Left lung (tissue), 10 donors: ENCODE results near the gene POLR1C. TPM values are rescaled to one million over a fixed set of nuclear protein-coding genes. Genes with fewer than 3 reads are reported as not detected.

Source experiments
- ATAC-seq: fragments of 200-7000 bp; cut with Tn5 transposase; one replicate; pipeline ENCODE4 v1.9.1; 2020; ENCODE audit warnings: moderate library complexity
- DNase-seq, 4 donors: peaks; one replicate each; pipeline ENCODE4 v3.0.0-alpha.2; 2013 to 2020
- H3K27ac ChIP-seq, 2 donors: fragments of 200-600 bp; sonication (generic) in 1 of 2; one replicate each; pipeline versions ENCODE4 v1.5.0 to v1.8.0; 2020 to 2021
- H3K27me3 ChIP-seq, 2 donors: fragments of 200-600 bp; sonication (generic) in 1 of 2; one replicate each; pipeline versions ENCODE4 v1.5.0 to v1.8.0; 2020 to 2021
- H3K36me3 ChIP-seq, 2 donors: fragments of 200-600 bp; sonication (generic) in 1 of 2; one replicate each; pipeline versions ENCODE4 v1.5.0 to v1.8.0; 2020 to 2021
- H3K4me1 ChIP-seq, 2 donors: fragments of 200-600 bp; one replicate each; pipeline ENCODE4 v1.8.0; 2021
- H3K4me3 ChIP-seq, 2 donors: fragments of 200-600 bp; sonication (generic) in 1 of 2; one replicate each; pipeline versions ENCODE4 v1.5.0 to v1.8.0; 2020 to 2021; ENCODE audit warnings: mild to moderate bottlenecking in 1 of 2
- H3K9me3 ChIP-seq, 2 donors: fragments of 200-600 bp; sonication (generic) in 1 of 2; one replicate each; pipeline versions ENCODE4 v1.5.0 to v1.8.0; 2020 to 2021
- intact Hi-C, 2 donors: fragments of 100-400 bp; cut with DNase I; formaldehyde crosslinking; loops; one replicate each; pipeline versions ENCODE4 v1.11.2 to v1.14.2; 2022
- polyA plus RNA-seq, 6 donors: library from polyadenylated mRNA; unstranded; fragments of 120-200 nt; gene quantifications; one replicate each; pipeline ENCODE4 v1.2.1, GENCODE V29; 2013; ENCODE audit not compliant: insufficient read length in 6 of 6
- total RNA-seq, 2 donors: library from RNA; stranded (reverse); fragmentation: NEBNext Ultra II Directional; extraction: Animal tissue kit (Norgen Biotek cat#: 25700); gene quantifications; one replicate each; pipeline ENCODE4 v1.2.1, GENCODE V29; 2021
- TF ChIP-seq, protein P1 (sequence below), 2 donors: fragments of 200-600 bp; sonication (generic) in 1 of 2; IDR thresholded peaks; one replicate each; pipeline versions ENCODE4 v1.5.0 to v1.8.0; 2021; ENCODE audit warnings: antibody characterized with exemption in 2 of 2
- donor health status: DM: no; HTN: yes; CAD: no.
- donor health status: DM: no; HTN: no; CAD: no.

The POLR1C gene
- total and polyA plus RNA-seq, 8 donors: 31.9 to 46.3 (median 35.5) TPM

DNA sequence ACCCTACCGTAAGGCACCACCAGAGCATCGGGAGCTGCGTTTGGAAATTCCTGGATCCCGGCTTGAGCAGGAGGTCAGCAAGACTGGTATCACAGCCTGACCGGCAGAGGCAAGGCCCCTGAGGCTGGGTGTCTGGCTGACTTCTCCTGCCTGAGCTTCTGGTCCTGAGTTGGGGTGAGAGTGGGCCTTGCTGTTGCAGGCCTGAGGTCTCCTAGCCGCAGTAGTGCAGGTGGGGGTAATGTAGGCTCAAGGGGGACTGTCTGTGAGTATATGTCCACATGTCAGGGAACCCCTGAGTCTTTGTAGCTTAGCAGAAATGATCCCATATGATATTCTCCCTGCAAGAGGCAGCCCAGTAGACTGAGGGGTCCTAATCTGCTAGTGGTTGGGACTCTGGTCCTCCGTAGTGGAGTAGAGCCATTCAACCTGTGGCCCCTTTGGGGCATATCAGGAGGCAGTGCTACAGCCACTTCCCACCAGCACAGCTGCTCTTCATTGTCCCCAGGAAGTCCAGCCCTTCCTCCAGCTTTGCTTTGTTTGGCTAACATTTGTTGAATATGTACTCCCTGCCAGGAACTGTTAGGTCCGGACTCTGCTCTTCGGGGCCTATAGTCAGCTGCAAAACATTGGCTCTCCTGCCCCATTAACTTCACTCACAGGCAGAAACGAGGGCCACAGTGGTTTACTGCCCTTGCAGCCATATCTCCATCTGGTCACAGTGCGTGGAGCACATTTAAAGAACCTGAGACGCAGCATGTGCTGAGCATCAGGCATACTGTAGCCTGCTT lies 17.7 kb upstream of the POLR1C start:
- H3K27me3 ChIP-seq: no peaks in the 10 kb centered on the region
- TF ChIP-seq, protein P1, sequence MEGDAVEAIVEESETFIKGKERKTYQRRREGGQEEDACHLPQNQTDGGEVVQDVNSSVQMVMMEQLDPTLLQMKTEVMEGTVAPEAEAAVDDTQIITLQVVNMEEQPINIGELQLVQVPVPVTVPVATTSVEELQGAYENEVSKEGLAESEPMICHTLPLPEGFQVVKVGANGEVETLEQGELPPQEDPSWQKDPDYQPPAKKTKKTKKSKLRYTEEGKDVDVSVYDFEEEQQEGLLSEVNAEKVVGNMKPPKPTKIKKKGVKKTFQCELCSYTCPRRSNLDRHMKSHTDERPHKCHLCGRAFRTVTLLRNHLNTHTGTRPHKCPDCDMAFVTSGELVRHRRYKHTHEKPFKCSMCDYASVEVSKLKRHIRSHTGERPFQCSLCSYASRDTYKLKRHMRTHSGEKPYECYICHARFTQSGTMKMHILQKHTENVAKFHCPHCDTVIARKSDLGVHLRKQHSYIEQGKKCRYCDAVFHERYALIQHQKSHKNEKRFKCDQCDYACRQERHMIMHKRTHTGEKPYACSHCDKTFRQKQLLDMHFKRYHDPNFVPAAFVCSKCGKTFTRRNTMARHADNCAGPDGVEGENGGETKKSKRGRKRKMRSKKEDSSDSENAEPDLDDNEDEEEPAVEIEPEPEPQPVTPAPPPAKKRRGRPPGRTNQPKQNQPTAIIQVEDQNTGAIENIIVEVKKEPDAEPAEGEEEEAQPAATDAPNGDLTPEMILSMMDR (IDR thresholded peaks at IDR 0.05): no peak
- peak overlapping the region in 1 of 2 donors; percentile 24 for H3K27ac ChIP-seq
- intact Hi-C loops: no loop called here
- H3K36me3 ChIP-seq: peaks cover 3 to 64% of the 10 kb centered on the region in 2 donors
- H3K4me3 ChIP-seq: no peak overlapping the region
- ATAC-seq (no peak), DNase-seq (no peak)
- H3K4me1 ChIP-seq: peaks cover 0 to 21% of the 10 kb centered on the region in 2 donors
- H3K9me3 ChIP-seq: no peaks in the 10 kb centered on the region

DNA sequence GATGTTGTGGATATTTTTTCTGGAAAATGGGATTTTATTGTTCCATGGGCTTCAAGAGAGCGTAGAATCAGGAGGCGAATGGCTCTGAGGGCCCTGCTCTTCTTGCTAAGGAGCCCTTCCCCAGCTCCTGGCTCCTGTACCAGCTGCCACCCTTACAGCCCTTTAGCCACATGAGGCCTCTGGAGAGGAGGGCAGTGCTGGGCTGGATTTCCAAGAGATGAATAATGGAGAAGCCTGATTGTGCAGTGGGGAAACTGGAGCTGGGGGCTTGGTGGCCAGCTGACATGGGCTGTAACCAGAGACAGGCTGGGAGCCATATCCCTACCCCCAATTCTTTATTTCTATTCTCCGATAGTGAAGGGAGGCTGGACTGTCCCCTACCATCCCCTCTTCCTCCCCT lies 16.0 kb upstream of the POLR1C start:
- peaks cover 3 to 81% of the 10 kb centered on the region in 2 donors for H3K36me3 ChIP-seq
- DNase-seq: no peak
- no peak for ATAC-seq
- no peak overlapping the region for H3K4me3 ChIP-seq
- TF ChIP-seq, protein P1 (IDR thresholded peaks at IDR 0.05): no peak
- H3K4me1 ChIP-seq: peaks cover 0 to 5% of the 10 kb centered on the region in 2 donors
- H3K27ac ChIP-seq: no peak overlapping the region
- no peaks in the 10 kb centered on the region for H3K9me3 ChIP-seq
- intact Hi-C loops: loop anchor here (10.0 kb wide), 2 partner anchors 46 to 236 kb away; partner anchors contain the start of gene DLK2 (in 1 of the 2)
- H3K27me3 ChIP-seq: no peaks in the 10 kb centered on the region

DNA sequence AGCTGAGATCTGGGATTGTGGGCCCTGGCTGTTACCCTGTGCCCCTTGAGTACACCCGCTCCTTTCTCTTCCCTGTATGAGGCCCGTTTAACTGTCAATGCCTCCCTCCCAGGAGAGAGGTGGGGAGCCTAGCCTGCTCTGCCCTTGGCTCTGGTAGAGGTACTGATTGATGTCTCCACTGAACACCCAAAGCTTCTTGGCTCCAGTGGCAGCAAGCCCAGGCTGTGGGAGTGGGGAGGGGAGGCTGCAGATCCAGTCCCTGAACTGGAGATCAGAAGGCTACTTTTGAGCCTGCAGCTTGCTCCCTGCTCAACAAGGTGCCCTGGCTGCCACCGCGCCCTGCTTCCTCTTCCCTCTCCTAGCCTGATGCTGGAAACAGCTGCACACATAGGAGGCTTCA lies 14.2 kb upstream of the POLR1C start:
- no peak for ATAC-seq
- Histone ChIP-seq H3K36me3 (peaks cover 3 to 82% of the 10 kb centered on the region in 2 donors), H3K27me3 (peaks cover 0 to 3% of the 10 kb centered on the region in 2 donors), H3K4me1 (peaks cover 0 to 9% of the 10 kb centered on the region in 2 donors), H3K27ac (no peak overlapping the region), H3K4me3 (no peak overlapping the region), H3K9me3 (no peaks in the 10 kb centered on the region)
- TF ChIP-seq, protein P1 (IDR thresholded peaks at IDR 0.05): no peak
- intact Hi-C loops: loop anchor here (10.0 kb wide), 2 partner anchors 48 to 238 kb away; partner anchors contain the start of gene DLK2 (in 1 of the 2)
- no peak for DNase-seq

DNA sequence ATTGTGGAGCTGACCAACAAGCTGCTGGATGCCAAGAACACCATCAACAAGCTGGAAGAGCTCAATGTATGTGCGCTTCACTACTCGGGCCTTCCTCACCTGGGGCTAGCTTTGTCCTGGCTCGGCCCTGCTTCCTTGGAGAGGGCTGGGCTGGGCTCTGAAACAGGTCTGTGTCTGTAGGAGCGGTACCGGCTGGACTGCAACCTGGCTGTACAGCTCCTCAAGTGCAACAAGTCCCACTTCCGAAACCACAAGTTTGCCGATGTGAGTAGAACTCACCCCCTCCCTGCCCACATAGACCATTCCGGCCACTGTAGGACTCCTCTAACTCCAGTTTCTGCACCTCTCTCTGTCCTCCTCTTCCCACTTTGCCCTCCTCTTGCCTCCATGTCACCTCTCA lies 13.4 kb upstream of the POLR1C start:
- TF ChIP-seq, protein P1 (IDR thresholded peaks at IDR 0.05): no peak
- ATAC-seq: no peak
- Histone ChIP-seq H3K4me3 (no peak overlapping the region), H3K36me3 (peaks cover 3 to 74% of the 10 kb centered on the region in 2 donors), H3K9me3 (no peaks in the 10 kb centered on the region), H3K4me1 (peaks cover 0 to 9% of the 10 kb centered on the region in 2 donors), H3K27ac (no peak overlapping the region), H3K27me3 (peaks cover 0 to 11% of the 10 kb centered on the region in 2 donors)
- intact Hi-C loops: loop anchor here (10.0 kb wide), 2 partner anchors 49 to 239 kb away; partner anchors contain the start of gene DLK2 (in 1 of the 2)
- DNase-seq: no peak
